Posterior cingulate gyrus (tissue), 11 donors: ENCODE measurements around the gene FOXN3.

Experiments used
- DNase-seq, 10 donors: peaks; one replicate each; pipeline versions ENCODE4 v3.0.0 to v3.0.0-alpha.2; 2020 to 2021; ENCODE audit warnings: mixed read lengths in 3 of 10
- intact Hi-C: fragments of 100-400 bp; cut with DNase I; formaldehyde crosslinking; loops from one replicate; pipeline ENCODE4 v1.15.1; 2023

Gene FOXN3

GRCh38 chr14:89367779-89368120 lies 49.3 kb downstream of the FOXN3 start:
- DNase-seq = no peak
- intact Hi-C loops = no loop called here

GRCh38 chr14:89366864-89367778 lies 49.9 kb downstream of the FOXN3 start:
- intact Hi-C loops = no loop called here
- no peak for DNase-seq

DNA sequence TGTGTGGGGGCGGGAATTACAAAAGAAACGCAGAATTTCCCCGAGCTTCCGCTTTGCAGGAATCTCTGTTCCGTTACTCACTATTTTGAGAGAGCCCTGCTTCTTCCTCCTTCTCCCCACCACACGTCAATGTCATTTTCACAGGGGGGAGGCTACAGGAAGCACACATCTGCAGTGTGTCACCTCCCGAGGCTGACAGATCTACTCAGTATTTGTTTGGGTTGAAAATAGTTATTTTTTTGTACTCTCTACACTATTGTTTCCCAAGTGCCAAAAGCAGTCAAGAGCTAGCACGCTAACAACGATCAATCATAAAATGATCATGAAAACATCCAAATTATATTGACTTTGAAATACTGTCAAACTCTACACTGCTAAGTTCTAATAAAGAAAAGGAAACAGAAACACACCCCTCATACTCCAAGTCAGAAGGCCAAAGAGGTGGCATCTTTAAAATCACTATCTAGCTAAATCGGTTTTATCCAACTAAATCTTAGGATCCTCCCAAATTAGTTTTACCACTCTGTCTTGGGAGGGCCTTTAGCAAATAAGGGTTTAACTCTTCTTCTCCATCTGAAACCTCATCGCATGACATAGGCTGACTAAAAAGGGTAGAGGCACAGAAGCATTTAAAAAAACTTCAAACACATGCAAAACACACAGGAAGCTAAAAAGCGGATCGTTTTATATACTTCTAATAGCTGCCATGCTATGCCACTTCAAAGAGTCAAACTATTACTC lies 51.8 kb downstream of the FOXN3 start:
- intact Hi-C loops = no loop called here
- DNase-seq = no peak

DNA sequence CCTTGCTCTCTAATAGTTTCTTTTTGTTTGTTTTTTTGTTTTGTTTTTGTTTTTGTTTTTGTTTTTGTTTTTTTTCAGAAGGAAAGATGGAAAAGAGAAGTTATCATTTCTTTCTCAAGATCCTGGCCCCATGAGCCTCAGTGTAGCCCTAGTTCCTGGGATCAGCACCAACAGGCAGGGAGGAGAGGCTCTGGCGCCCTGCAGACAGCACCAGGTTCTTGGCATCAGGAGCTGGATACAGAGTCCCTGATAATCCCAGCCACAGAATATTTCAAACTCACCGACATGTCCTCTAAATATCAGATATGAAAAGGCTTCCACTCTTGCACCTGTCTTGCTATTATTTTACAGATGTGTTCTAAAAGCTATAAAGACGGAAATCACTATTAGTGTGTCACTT lies 52.7 kb downstream of the FOXN3 start:
- intact Hi-C loops = no loop called here
- DNase-seq = no peak

- DNase-seq = no peak
- intact Hi-C loops = no loop called here
Observed at GRCh38 chr14:89360277-89360676, 56.8 kb downstream of the FOXN3 start.

GRCh38 chr14:89359477-89360222 lies 57.4 kb downstream of the FOXN3 start:
- DNase-seq = peak in 2 of 10 donors; percentile 33 to 60
- intact Hi-C loops = no loop called here

DNA sequence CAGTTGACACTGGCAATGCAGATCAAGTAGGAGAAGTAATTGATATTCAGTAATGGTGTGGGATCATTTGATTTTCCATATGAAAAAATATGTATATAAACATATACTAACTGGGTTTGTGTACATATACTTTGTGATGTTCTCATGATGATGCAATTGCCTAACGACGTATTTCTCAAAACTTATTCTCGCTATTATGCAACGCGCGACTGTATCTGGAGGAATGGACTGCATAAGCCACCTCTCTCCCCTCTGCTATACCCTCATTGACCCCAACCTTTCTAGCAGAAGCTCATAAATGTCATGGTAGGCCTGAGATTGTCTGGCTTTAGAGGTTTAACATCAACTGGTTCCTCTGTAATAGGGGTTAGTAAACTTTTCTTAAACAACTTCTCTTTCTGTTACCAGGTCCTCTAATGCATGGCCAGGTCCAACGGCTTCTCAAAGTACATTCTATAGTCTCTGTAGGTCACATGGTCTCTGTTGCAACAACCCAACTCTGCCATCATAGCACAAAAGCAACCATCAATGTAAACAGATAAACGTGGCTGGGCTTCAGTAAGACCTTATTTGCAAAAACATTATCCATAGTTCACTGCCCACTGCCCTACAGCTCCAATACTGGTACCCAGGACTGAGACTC lies 59.3 kb downstream of the FOXN3 start:
- DNase-seq = no peak
- intact Hi-C loops = no loop called here

DNA sequence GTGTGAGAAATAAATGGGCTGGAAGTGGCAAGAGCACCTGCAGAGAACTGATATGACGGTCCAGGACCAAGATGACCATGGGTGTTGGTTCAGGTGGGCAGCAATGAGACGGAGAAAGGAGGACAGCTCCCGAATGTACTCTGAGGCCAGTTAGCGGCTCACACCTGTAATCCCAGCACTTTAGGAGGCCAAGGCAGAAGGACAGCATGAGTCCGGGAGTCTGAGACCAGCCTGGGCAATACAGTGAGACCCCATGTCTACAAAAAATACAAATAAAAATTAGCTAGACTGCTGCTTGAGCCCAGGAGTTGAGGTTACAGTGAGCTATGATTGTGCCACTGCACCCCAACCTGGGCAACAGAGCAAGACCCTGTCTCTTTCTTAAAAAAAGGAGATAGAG lies 60.1 kb downstream of the FOXN3 start:
- DNase-seq = no peak
- intact Hi-C loops = no loop called here

DNA sequence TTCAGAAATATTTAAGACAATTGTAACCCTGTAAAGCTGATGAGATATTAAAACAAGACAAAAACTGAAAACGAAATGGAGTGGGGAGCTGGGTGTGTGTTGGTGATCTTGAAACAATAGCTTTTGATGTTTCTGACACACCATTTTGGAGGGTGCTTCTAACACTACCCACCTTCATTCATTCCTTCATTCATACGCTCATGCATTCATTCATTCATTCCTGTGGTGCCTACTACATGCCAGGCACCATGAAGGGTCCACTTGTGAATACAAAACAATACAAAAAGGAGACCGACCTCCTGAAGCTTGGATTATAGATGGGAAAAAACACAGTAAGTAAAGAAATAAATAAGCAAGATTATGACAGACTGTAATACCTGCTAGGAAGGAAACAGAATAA lies 60.5 kb downstream of the FOXN3 start:
- intact Hi-C loops = no loop called here
- DNase-seq = no peak

GRCh38 chr14:89353766-89354113 lies 63.3 kb downstream of the FOXN3 start:
- intact Hi-C loops = no loop called here

GRCh38 chr14:89352976-89353765 lies 63.9 kb downstream of the FOXN3 start:
- no peak for DNase-seq
- intact Hi-C loops = no loop called here

More at GRCh38 chr14:89353766-89354113, 63.3 kb downstream of the FOXN3 start:
- no peak for DNase-seq

- intact Hi-C loops = no loop called here
- DNase-seq = no peak
Observed at GRCh38 chr14:89351516-89352404, 65.3 kb downstream of the FOXN3 start.

- DNase-seq = no peak
- intact Hi-C loops = no loop called here
Observed at GRCh38 chr14:89351221-89351515, 65.9 kb downstream of the FOXN3 start.

GRCh38 chr14:89350152-89350551 lies 66.9 kb downstream of the FOXN3 start:
- intact Hi-C loops = no loop called here
- DNase-seq = no peak

GRCh38 chr14:89349171-89350008 lies 67.6 kb downstream of the FOXN3 start:
- intact Hi-C loops = loop anchor here (10.0 kb wide), 1 partner anchor 95 kb away; no protein-coding TSS in a partner anchor
- peak; percentile 34 to 97 (median 82) for DNase-seq

DNA sequence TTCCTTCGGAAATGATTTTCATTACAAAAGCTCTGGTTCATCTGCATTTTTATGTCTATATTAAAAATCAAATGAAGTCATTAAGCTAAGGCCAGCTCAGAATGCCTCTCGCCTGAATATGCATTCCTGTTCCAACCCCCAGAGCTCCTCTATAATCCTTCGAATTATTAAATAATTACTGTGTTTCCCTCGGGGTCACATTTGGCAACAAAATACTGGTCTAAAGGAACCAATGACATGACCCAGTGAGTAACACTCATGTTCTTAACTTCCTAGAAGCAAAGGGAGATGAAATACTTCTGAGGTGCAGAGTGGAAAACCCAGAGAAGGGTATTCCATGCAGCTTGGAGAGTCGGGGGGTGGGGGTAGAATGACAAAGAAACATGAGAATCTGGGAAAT lies 68.3 kb downstream of the FOXN3 start:
- intact Hi-C loops = loop anchor here (10.0 kb wide), 1 partner anchor 94 kb away; no protein-coding TSS in a partner anchor
- no peak for DNase-seq

- intact Hi-C loops = loop anchor here (10.0 kb wide), 1 partner anchor 93 kb away; no protein-coding TSS in a partner anchor
- DNase-seq = no peak
Observed at GRCh38 chr14:89347885-89348284, 69.1 kb downstream of the FOXN3 start.

GRCh38 chr14:89344920-89345254 lies 72.1 kb downstream of the FOXN3 start:
- peak in 4 of 10 donors; percentile 22 to 86 (median 36) for DNase-seq
- intact Hi-C loops = loop anchor here (10.0 kb wide), 1 partner anchor 90 kb away; no protein-coding TSS in a partner anchor
